ENCODE measurements around the gene RAPGEF1. TPM values are rescaled to one million over a fixed set of nuclear protein-coding genes. Genes with fewer than 3 reads are reported as not detected.
"Not testable (repeated sequence)": the region's sequence is repeated elsewhere in the genome, so short reads cannot be mapped to it uniquely, and the experiment has no call there.

The RAPGEF1 gene
- polyA plus RNA-seq, 2 of the 4 experiments (the other 2 are of a cell fraction), result 21.6 to 27.7 TPM

- TF ChIP-seq HOXB5 (CRISPR knock-in tag; IDR thresholded peaks at IDR 0.05) (no peak), ESRRA (IDR thresholded peaks at IDR 0.05; ENCODE audit: borderline replicate concordance, low read length) (no peak), CTCF (IDR thresholded peaks at IDR 0.05) (no peak), ELK1 (IDR thresholded peaks at IDR 0.05; ENCODE audit: low read depth, low read length) (no peak), JUNB (IDR thresholded peaks at IDR 0.05) (no peak), HDAC2 (IDR thresholded peaks at IDR 0.05) (no peak), TP53 (CRISPR knock-in tag; IDR thresholded peaks at IDR 0.05) (no peak)
Observed at GRCh38 chr9:131688377-131688776, 51.5 kb downstream of the RAPGEF1 start (continued).

- ChIA-PET CTCF (interaction anchor here (0.9 to 1.1 kb wide), 2 partner anchors 11 to 94 kb away, joined by 3 read pairs; no protein-coding TSS in a partner anchor), POLR2A (no interaction called here)
- Histone ChIP-seq H3K9me3 (no peaks in the 10 kb centered on the region), H3K27ac (no peak overlapping the region), H3K4me3 (no peak overlapping the region), H3K4me2 (no peak overlapping the region), H3K4me1 (no peaks in the 10 kb centered on the region)
- DNase-seq (ENCODE audit: low read depth in 1 of 2, low spot score in 1 of 2), result no peak
- TF ChIP-seq HES2 (IDR thresholded peaks at IDR 0.05), result no peak
- no peak for TF ChIP-seq RNF2 (IDR thresholded peaks at IDR 0.05; ENCODE audit: borderline replicate concordance, low read depth)
- no peak for TF ChIP-seq CBX8 (IDR thresholded peaks at IDR 0.05)
- TF ChIP-seq RCOR1 (IDR thresholded peaks at IDR 0.05; ENCODE audit: low read depth, low read length), result no peak
- no peak for TF ChIP-seq ESRRA (IDR thresholded peaks at IDR 0.05; ENCODE audit: borderline replicate concordance, low read length)
- no peak for TF ChIP-seq FOXS1 (CRISPR knock-in tag; IDR thresholded peaks at IDR 0.05)
- no peak for TF ChIP-seq FOSL2 (IDR thresholded peaks at IDR 0.05)
- TF ChIP-seq FOSL2 (CRISPR knock-in tag; IDR thresholded peaks at IDR 0.05), result no peak
- no peak for TF ChIP-seq CTCF (IDR thresholded peaks at IDR 0.05)
- TF ChIP-seq PBX3 (IDR thresholded peaks at IDR 0.05), result no peak
- no peak for TF ChIP-seq RAD21 (conservative IDR thresholded peaks at IDR 0.05 in 1 of 2, IDR thresholded peaks at IDR 0.05 in 1 of 2)
- no peak for TF ChIP-seq EP300 (IDR thresholded peaks at IDR 0.05)
- TF ChIP-seq BHLHE40 (IDR thresholded peaks at IDR 0.05; ENCODE audit: low read depth, low read length), result no peak
- TF ChIP-seq E2F6 (IDR thresholded peaks at IDR 0.05; ENCODE audit: borderline replicate concordance, low read depth), result no peak
- no peak for TF ChIP-seq POLR2A (IDR thresholded peaks at IDR 0.05; ENCODE audit: low read length)
- TF ChIP-seq HOXB13 (CRISPR knock-in tag; IDR thresholded peaks at IDR 0.05; ENCODE audit: low read depth), result no peak
- no peak for TF ChIP-seq RARB (CRISPR knock-in tag; IDR thresholded peaks at IDR 0.05)
- FAIRE-seq, result no peak
- no peak for ATAC-seq
- WGBS (ENCODE audit: missing lambda C conversion rate), result 93% methylated on average over 15 of the region's 15 CpGs
Observed at GRCh38 chr9:131685753-131686706, 53.8 kb downstream of the RAPGEF1 start.

GRCh38 chr9:131683094-131683493, 56.8 kb downstream of the RAPGEF1 start:
- H3K4me3 ChIP-seq; DNase-seq (ENCODE audit: low read depth in 1 of 2, low spot score in 1 of 2); POLR2A ChIA-PET; H3K4me2 ChIP-seq; FAIRE-seq; CTCF ChIA-PET; H3K27ac ChIP-seq; H3K9me3 ChIP-seq; ATAC-seq: not testable (repeated sequence)
- WGBS (ENCODE audit: missing lambda C conversion rate), result 91% methylated on average over 4 of the region's 4 CpGs
- H3K4me1 ChIP-seq, result peaks cover 17% of the 10 kb centered on the region
